ENCODE data around the gene CAMTA1.
"Not testable (repeated sequence)": the region's sequence is repeated elsewhere in the genome, so short reads cannot be mapped to it uniquely, and the experiment has no call there.

Gene CAMTA1

DNA sequence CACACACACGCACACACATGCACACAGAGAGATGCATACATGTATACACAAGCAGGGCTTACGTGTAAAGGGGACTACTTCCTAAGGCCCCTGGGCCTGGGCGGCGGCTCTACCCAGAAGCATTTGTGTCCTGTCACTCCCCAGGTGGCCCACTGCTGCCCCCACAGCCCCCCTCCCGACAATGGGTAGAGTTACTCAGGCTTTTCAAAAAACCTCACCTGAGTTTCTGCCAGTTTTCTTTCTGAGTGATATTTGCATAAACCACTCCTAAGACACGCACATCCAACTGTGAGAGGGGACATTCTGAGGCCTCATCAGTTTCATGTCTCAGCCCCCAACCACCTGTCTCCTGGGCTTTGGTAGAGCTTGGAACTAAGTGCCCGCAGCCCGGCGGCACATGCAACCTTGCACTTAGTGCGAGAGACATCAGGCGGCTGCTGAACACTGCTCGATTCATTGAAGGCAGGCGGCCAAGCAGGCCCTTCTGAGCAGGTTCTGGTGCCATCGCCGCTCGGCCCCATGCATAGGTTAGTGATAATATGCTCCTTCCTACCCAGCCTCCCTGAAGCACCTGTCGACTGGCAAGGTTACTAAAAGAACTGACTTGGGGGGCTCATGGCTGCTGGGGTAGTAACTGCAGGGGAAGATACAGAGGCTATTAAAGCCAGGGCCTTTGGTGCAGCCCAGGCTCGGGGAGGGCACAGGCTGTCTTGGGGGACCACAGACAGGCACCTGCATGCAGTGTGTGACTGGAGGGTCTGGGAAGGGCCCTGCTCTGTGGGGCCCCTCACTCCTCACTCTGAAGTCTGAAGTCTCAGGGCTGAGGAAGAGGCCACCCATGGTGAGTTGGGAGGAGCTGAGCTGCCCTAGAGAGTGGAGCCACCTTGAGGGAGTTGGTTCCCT is 621.6 kb downstream of the CAMTA1 start:
- DNase-seq = no peak

DNA sequence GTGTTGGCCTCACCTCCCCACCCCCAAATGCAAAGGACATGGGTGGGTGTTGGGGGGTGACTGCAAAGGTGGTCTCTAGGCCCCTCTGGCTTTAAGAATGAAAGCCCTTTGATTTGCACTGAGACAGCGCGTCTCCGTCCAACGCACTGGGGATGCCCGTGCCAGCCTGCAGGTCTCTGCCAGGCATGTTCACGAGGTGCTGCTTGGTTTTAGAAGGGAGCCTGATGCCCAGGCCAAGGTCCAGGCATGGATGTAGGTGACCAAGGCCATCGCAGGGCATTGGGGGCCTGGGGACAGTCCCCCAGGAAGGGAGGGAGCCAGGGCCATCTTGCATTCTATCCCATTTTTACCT is 622.3 kb downstream of the CAMTA1 start:
- no peak for DNase-seq

DNA sequence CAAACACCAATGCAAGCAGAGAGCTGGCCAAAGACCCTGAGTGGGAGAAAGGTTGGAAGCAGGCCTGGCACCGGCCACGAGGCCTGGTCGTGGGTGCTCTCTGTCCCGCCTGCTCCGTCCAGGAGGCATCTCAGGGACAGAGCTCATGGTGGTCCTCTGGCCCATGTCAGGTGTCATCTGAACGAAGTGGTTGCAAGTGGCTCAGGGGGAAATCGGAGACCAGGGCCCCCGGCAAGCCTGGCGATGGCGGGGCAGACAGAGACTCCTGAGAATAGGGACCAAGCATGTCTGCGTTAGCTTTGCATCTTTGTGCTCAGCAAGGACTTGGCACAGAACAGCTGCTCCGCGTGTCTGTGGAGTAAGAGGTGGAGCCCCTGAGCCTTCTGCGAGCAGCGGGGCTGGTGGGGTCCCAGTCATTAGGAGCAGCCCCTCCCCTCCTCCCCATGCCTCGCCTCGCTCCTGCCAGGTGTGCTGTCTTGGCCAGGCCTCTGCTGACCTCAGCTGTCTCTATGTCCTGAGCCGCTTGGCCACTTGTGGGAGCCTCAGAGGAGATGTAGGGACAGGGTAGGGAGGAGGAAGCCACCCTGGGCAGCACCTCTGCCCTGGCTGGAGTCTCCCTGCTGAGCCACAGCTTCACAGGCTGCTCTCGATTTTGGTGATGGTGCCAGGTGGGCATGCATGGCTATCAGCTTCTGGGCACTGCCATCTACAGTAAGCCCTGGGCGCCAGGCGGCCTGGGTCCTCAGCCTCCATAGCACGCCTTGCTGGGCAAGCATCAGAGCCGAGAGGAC is 622.9 kb downstream of the CAMTA1 start:
- DNase-seq = no peak

GRCh38 chr1:7408771-7409150 is 623.5 kb downstream of the CAMTA1 start:
- DNase-seq = no peak

DNA sequence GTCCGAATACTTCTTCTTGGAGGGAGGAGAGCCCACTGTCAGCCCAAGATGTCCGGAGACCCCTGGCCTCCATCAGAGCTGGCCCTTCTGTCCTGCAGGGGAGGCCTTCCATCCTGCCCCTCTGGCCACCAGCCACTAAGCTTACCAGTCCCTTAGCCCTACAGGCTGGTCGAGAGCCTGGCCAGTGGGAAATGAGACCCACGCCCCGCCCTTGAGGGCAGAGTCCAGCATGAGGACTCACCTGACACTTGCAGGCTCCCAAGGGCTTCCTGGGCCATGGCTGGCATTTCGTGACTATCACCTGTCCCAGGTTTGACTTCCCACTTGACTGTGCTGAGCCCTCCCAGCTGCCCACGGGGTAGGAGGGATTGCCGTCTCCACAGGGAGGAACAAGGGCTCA is 624.0 kb downstream of the CAMTA1 start:
- DNase-seq = no peak

DNA sequence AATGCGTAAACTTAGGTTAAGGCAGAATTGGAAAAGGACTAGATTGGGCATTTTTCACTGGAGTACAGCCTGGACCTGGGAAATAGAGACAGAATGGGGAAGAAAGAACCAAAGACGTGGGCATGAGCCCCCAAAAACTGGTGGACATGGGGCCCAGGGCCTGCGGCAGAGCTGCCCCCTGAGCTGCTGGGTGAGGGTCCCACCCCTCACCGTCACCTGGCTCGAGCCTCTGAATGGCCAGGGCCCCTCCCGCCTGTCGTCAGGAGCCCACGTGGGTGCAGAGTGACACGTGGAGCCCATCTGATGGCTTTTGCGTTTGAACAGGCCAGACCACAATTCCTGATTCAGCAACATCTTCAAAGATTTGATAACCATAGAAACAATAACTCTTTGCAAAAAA is 624.9 kb downstream of the CAMTA1 start:
- no peak for DNase-seq

DNA sequence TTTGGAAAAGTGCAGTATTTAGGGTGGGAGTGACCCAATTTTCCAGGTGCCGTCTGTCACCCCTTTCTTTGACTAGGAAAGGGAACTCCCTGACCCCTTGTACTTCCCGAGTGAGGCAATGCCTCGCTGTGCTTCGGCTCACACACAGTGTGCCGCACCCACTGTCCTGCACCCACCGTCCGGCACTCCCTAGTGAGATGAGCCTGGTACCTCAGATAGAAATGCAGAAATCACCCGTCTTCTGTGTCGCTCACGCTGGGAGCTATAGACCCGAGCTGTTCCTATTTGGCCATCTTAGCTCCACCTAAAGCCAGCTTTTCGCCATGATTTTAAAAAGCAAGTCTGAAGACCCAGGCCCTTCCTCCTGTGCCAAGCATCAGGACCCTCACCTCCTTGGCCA is 632.4 kb downstream of the CAMTA1 start:
- DNase-seq = not testable (repeated sequence)

GRCh38 chr1:7418442-7419080 is 633.3 kb downstream of the CAMTA1 start:
- DNase-seq = no peak

GRCh38 chr1:7420098-7420445 is 634.8 kb downstream of the CAMTA1 start:
- DNase-seq = no peak

DNA sequence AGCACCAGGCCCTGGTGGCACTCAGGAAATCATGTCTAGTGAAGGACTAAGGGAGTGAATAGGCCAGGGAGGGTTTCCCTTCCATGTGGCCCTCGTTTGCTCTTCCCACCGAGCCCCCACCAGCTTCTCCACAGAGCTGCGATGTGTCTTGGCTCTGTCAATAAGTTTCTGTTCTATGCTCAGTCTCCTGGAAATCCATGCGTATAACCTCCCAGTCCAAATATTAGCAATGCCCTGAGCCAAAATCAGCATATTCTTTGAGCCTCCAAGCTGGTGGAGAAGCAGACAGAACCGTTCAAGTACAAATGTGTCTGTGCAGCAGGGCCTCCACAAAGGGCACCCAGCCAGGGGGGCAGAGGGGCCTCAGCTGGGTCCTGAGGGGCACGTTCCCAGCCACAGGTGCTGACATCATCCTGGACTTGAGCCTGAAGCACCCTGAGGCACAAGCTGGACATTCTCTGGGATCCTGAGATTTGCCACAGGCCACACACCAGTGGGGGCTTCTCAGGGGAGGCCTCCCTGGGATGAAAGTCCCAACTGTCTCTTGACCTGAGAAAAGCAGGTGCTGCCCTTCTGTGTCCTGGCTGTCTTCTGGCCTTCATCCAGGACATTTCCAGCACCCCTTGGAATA is 635.3 kb downstream of the CAMTA1 start:
- DNase-seq = no peak

GRCh38 chr1:7421471-7422075 is 636.3 kb downstream of the CAMTA1 start:
- no peak for DNase-seq

DNA sequence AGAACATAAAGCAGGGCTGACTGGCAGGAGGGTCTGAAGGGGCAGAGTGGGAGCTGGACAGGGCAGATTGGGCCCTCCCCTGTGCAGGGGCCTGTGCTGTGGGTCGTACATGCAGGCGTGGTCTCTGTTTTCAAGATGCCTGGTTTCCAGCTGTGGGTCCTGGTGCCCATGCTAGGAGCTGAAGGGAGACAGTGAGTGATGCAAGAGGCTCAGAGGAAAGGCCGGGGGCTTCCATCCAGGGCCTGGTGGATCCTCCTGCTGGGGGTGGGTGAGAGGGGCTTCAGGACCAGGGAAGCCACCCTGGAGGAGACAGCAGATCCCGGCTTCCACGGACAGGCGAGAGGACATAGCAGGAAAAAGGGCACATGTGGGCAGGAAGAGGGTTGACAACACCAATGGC is 636.8 kb downstream of the CAMTA1 start:
- no peak for DNase-seq

DNA sequence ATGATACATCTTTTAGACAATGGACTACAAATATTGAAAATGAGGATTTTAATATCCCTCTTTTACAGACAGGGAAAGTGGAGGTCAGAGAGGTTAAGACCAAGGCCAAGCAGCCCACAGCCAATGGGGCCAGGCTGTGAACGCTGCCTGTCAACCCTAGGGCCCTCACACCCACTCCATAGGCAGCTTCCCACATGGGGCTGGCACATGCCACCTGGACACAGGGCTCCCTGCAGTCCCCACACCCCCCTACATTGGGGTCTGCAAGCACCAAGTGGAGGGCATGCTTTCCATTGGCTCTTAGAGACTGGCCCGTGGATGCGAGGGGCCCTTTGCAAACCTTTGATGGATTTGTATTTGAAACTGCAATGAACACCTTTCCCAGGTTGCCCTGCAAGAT is 637.3 kb downstream of the CAMTA1 start:
- no peak for DNase-seq

- DNase-seq = no peak
Observed at GRCh38 chr1:7422966-7423365, 637.7 kb downstream of the CAMTA1 start.

DNA sequence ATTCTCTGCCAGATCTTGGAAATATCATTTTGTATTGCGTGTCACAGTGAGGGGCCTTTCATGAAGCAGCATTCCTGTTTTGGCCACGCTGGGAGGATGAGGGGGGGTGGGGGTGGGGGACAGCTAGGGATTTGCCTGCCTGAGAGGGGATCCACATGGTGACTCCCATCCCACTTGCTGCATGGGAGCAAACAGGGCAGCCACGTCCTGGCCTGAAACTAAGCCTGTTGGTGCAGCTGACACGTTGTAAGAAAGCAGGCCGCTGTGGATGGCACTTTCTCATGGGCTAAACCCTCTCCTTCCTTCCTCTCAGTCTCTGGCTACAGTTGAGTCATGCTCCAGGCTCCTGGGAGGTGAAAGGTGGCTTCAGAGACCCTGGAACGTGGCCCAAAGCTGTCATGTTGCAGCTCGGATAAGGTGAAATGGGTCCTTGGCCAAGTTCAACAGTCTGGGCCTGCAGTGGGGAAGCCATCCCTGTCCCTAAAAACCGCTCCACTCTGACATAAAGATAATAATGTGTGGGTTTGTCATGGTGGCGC is 639.2 kb downstream of the CAMTA1 start:
- no peak for DNase-seq

DNA sequence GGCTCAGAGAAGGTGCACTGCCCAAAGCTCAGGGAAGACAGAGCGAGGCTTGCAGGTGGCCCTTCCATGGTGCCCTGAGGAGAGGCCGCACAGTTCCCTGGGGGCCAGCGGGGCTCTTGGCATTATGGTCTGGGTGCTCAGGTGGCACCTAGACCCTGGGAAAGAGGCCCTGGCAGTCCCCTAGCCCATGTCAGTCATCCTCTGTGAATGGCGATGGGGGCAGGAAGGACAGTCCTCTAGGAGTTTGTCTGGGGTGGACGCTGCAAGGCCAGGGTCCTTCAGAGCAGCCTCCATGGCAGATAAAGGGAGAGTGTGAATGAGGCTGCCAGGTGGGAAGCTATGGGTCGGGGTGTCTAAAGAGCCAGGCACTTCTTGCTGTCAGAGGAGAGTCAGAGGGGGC is 640.0 kb downstream of the CAMTA1 start:
- DNase-seq = no peak

GRCh38 chr1:7425771-7426170 is 640.5 kb downstream of the CAMTA1 start:
- no peak for DNase-seq

- DNase-seq = no peak
Observed at GRCh38 chr1:7426780-7427604, 641.7 kb downstream of the CAMTA1 start.

DNA sequence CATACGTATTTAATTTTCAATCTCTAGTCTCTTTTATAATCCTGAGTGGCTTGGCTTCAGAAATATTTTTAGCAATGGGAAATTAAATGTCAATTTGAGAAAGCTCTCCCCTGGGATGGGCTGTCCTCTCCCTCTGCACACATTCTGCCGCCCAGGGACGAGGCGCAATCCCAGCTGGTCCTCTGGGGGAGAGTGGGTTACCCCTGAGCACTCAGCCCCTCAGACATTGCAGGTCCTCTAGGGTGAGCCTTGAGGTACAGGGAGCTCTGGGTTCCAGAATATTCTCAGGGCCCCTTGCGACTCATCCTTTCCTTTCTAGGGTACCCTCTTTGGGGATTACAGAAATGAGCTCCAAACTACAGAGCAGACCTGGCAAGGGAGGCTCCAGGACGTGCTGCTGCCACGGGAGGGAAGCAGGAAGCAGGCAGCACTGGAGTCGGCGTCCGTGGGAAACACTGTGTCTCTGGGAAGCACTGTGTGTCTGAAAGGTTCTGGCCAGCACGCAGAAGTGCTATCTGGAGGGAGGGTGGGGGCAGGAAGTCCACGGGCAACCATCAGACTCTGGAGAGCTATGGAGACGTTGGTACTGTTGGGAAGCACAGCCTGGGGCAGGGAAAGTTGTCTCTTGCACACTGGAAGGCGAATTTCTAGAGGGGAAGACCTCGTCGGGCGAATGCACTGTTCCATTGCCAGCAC is 642.5 kb downstream of the CAMTA1 start:
- DNase-seq = no peak

GRCh38 chr1:7429290-7429689 is 644.0 kb downstream of the CAMTA1 start:
- no peak for DNase-seq

- no peak for DNase-seq
Observed at GRCh38 chr1:7430047-7430608, 644.9 kb downstream of the CAMTA1 start.

Data from 8988T (cell line).